Hepatocyte (in vitro differentiated cells): Measurements from ENCODE around the gene TMEM123. TPM values are rescaled to one million over a fixed set of nuclear protein-coding genes. Genes with fewer than 3 reads are reported as not detected.

Experiments
- DNase-seq: peaks from one replicate; pipeline ENCODE4 v3.0.0-alpha.2; 2016; ENCODE audit warnings: low spot score
- H2AFZ ChIP-seq: fragments of 200-600 bp; sonication (generic); 2 replicates; pipeline ENCODE4 v1.6.0; 2016; ENCODE audit warnings: antibody characterized with exemption, mild to moderate bottlenecking
- H3K27ac ChIP-seq: fragments of 200-600 bp; sonication (generic); 2 replicates; pipeline ENCODE4 v1.5.1; 2016; ENCODE audit warnings: mild to moderate bottlenecking
- H3K27me3 ChIP-seq: fragments of 200-600 bp; sonication (generic); 2 replicates; pipeline ENCODE4 v1.6.1; 2016
- H3K36me3 ChIP-seq: fragments of 200-600 bp; sonication (generic); replicated peaks from 2 replicates; pipeline ENCODE4 v1.5.1; 2016; ENCODE audit warnings: low read depth; ENCODE audit not compliant: insufficient read depth
- H3K4me1 ChIP-seq: fragments of 200-600 bp; sonication (generic); 2 replicates; pipeline ENCODE4 v1.5.1; 2016; ENCODE audit warnings: mild to moderate bottlenecking, moderate library complexity; ENCODE audit not compliant: insufficient read depth
- H3K4me2 ChIP-seq: fragments of 200-600 bp; sonication (generic); 2 replicates; pipeline ENCODE4 v1.6.0; 2016
- H3K4me3 ChIP-seq: fragments of 200-600 bp; sonication (generic); 2 replicates; pipeline ENCODE4 v1.5.1; 2016; ENCODE audit warnings: mild to moderate bottlenecking
- H3K79me2 ChIP-seq: fragments of 200-600 bp; sonication (generic); 2 replicates; pipeline ENCODE4 v1.6.0; 2017; ENCODE audit warnings: mild to moderate bottlenecking
- H3K9me2 ChIP-seq: fragments of 200-600 bp; sonication (generic); replicated peaks from 2 replicates; pipeline ENCODE4 v1.6.0; 2017; ENCODE audit warnings: mild to moderate bottlenecking; ENCODE audit not compliant: insufficient read depth
- H3K9me3 ChIP-seq: fragments of 200-600 bp; sonication (generic); 2 replicates; pipeline ENCODE4 v1.5.1; 2016; ENCODE audit warnings: low read depth, mild to moderate bottlenecking
- H4K20me1 ChIP-seq: fragments of 200-600 bp; sonication (generic); 2 replicates; pipeline ENCODE4 v1.6.0; 2016; ENCODE audit warnings: mild to moderate bottlenecking; ENCODE audit not compliant: insufficient read depth, poor library complexity, severe bottlenecking
- CTCF ChIP-seq: fragments of 200-600 bp; sonication (generic); IDR thresholded peaks from 2 replicates; pipeline ENCODE4 v1.5.1; 2016; ENCODE audit warnings: antibody characterized with exemption, mild to moderate bottlenecking; ENCODE audit not compliant: poor library complexity
- EZH2 ChIP-seq: fragments of 200-600 bp; sonication (generic); IDR thresholded peaks from 2 replicates; pipeline ENCODE4 v1.6.1; 2016; ENCODE audit warnings: antibody characterized with exemption, mild to moderate bottlenecking, borderline replicate concordance
- EZH2phosphoT487 ChIP-seq: fragments of 200-600 bp; sonication (generic); IDR thresholded peaks from one replicate; pipeline ENCODE4 v1.6.1; 2018; ENCODE audit warnings: antibody characterized with exemption, mild to moderate bottlenecking, low read depth, moderate library complexity; ENCODE audit not compliant: unreplicated experiment, severe bottlenecking
- whole genome bisulfite sequencing: methylation state at CpG from one replicate; pipeline ENCODE4 v1.1.6; 2016; ENCODE audit warnings: low lambda C conversion rate; ENCODE audit errors: missing lambda C conversion rate; 5-methylcytosine and 5-hydroxymethylcytosine counted together
- polyA plus RNA-seq: library from polyadenylated mRNA; unstranded; fragments of >200 nt; fragmentation: Nextera tagmentation; extraction: Ambion mirVana; gene quantifications from 2 replicates; pipeline ENCODE4 v1.2.1, GENCODE V29; 2016
- total RNA-seq: library from RNA; depleted of rRNA; stranded (reverse); fragments of >200 nt; gene quantifications from 2 replicates; pipeline ENCODE4 v1.2.3, GENCODE V29; 2014

The TMEM123 gene
- total and polyA plus RNA-seq, 2 experiments from 2014 or later: 122 to 182 TPM

GRCh38 chr11:102386136-102386734 lies 66.3 kb downstream of the TMEM123 start:
- Histone ChIP-seq H3K9me3 (no peaks in the 10 kb centered on the region), H3K79me2 (peaks cover 12% of the 10 kb centered on the region), H3K4me3 (no peak overlapping the region), H2AFZ (no peak overlapping the region), H3K4me2 (peak overlapping the region; percentile 65), H3K36me3 (no peaks in the 10 kb centered on the region), H3K27ac (peak overlapping the region; percentile 89), H4K20me1 (no peaks in the 10 kb centered on the region), H3K4me1 (peaks cover 27% of the 10 kb centered on the region), H3K27me3 (no peaks in the 10 kb centered on the region), H3K9me2 (no peaks in the 10 kb centered on the region)
- no peak for DNase-seq
- TF ChIP-seq CTCF (no peak), EZH2phosphoT487 (no peak), EZH2 (no peak)
- WGBS: 62% methylated on average over 2 of the region's 2 CpGs

- H3K4me2 ChIP-seq: peak overlapping the region; percentile 65
- TF ChIP-seq EZH2 (no peak), EZH2phosphoT487 (no peak), CTCF (no peak)
- H3K4me3 ChIP-seq: no peak overlapping the region
- H3K9me3 ChIP-seq: no peaks in the 10 kb centered on the region
- no peak overlapping the region for H2AFZ ChIP-seq
- WGBS: 48% methylated on average over 5 of the region's 5 CpGs
- H3K36me3 ChIP-seq: no peaks in the 10 kb centered on the region
- peak overlapping the region; percentile 89 for H3K27ac ChIP-seq
- no peaks in the 10 kb centered on the region for H4K20me1 ChIP-seq
- H3K79me2 ChIP-seq: peaks cover 7% of the 10 kb centered on the region
- H3K4me1 ChIP-seq: peaks cover 27% of the 10 kb centered on the region
- H3K9me2 ChIP-seq: no peaks in the 10 kb centered on the region
- H3K27me3 ChIP-seq: no peaks in the 10 kb centered on the region
- DNase-seq: no peak
These were observed 67.2 kb downstream of the TMEM123 start for GRCh38 chr11:102385085-102386007.

GRCh38 chr11:102384419-102385079 lies 68.0 kb downstream of the TMEM123 start:
- Histone ChIP-seq H3K36me3 (no peaks in the 10 kb centered on the region), H3K4me1 (peaks cover 27% of the 10 kb centered on the region), H3K4me2 (peak overlapping the region; percentile 65), H4K20me1 (no peaks in the 10 kb centered on the region), H3K79me2 (peaks cover 4% of the 10 kb centered on the region), H2AFZ (no peak overlapping the region), H3K4me3 (no peak overlapping the region), H3K27me3 (no peaks in the 10 kb centered on the region), H3K9me3 (no peaks in the 10 kb centered on the region), H3K27ac (peak overlapping the region; percentile 89), H3K9me2 (no peaks in the 10 kb centered on the region)
- TF ChIP-seq EZH2phosphoT487: no peak
- TF ChIP-seq CTCF: no peak
- TF ChIP-seq EZH2: no peak
- WGBS: 58% methylated on average over 15 of the region's 15 CpGs
- DNase-seq: no peak
